Measurements from ENCODE around the gene AQP5. TPM values are rescaled to one million over a fixed set of nuclear protein-coding genes. Genes with fewer than 3 reads are reported as not detected.

Gene AQP5
- total and polyA plus RNA-seq, 12 donors: 0.16 to 2.6 (median 0.52) TPM; not detected in 4

- DNase-seq (no peak), ATAC-seq (no peak)
- WGBS, 2 donors: 84 to 88% methylated on average over 13 of the region's 13 CpGs
- peaks cover 0 to 27% (median 10%) of the 10 kb centered on the region in 9 donors for H3K4me1 ChIP-seq
- no peaks in the 10 kb centered on the region for H3K9me3 ChIP-seq
- no peak overlapping the region for H3K27ac ChIP-seq
- no peak overlapping the region for H3K4me3 ChIP-seq
- no peaks in the 10 kb centered on the region for H3K36me3 ChIP-seq
- intact Hi-C loops (cut with DNase I): loop anchor here in 6 of 10 donors (5.0 to 10.0 kb wide), 3 partner anchors 82 to 246 kb away; no protein-coding TSS in a partner anchor
- TF ChIP-seq CTCF (IDR thresholded peaks at IDR 0.05): no peak
- peaks cover 0 to 25% (median 16%) of the 10 kb centered on the region in 7 donors for H3K27me3 ChIP-seq
Observed at GRCh38 chr12:49948866-49949845, 12.5 kb upstream of the AQP5 start.

GRCh38 chr12:49949866-49950265 is 11.8 kb upstream of the AQP5 start:
- no peak for ATAC-seq
- Histone ChIP-seq H3K36me3 (no peaks in the 10 kb centered on the region), H3K4me1 (peaks cover 0 to 20% (median 10%) of the 10 kb centered on the region in 9 donors), H3K27me3 (peaks cover 0 to 32% (median 22%) of the 10 kb centered on the region in 7 donors), H3K4me3 (no peak overlapping the region), H3K27ac (no peak overlapping the region), H3K9me3 (no peaks in the 10 kb centered on the region)
- intact Hi-C loops (cut with DNase I): loop anchor here in 7 of 10 donors (5.0 to 10.0 kb wide), 4 partner anchors 83 to 245 kb away; no protein-coding TSS in a partner anchor
- DNase-seq: no peak
- WGBS, 2 donors: 94 to 96% methylated on average over 3 of the region's 3 CpGs
- no peak for TF ChIP-seq CTCF (IDR thresholded peaks at IDR 0.05)

GRCh38 chr12:49950273-49951251 is 11.1 kb upstream of the AQP5 start, which contains the start of gene AQP2:
AQP2 (plus strand) TSS chr12:49950737; CDS start chr12:49950831, 94 bp downstream.
- no peak for ATAC-seq
- H3K27me3 ChIP-seq: peaks cover 0 to 39% (median 29%) of the 10 kb centered on the region in 7 donors
- H3K4me3 ChIP-seq: no peak within 1 kb of the TSS
- H3K4me1 ChIP-seq: peaks cover 0 to 13% (median 6%) of the 10 kb centered on the region in 9 donors
- no peak for TF ChIP-seq CTCF (IDR thresholded peaks at IDR 0.05)
- no peak for DNase-seq
- 87% methylated on average over 32 of the region's 32 CpGs for whole genome bisulfite sequencing, 2 donors
- no peak within 1 kb of the TSS for H3K27ac ChIP-seq
- intact Hi-C loops (cut with DNase I): loop anchor here in 1 of 10 donors (10.0 kb wide), 1 partner anchor 86 kb away; no protein-coding TSS in a partner anchor
- H3K36me3 ChIP-seq: no peaks in the 10 kb centered on the region
- no peaks in the 10 kb centered on the region for H3K9me3 ChIP-seq

Data from heart right ventricle (tissue), 16 donors.